ENCODE data around the gene MCM8.

GRCh38 chr20:5980720-5981538 lies 30.5 kb downstream of the MCM8 start:
- TF ChIP-seq CTCF (conservative IDR thresholded peaks at IDR 0.05; ENCODE audit: low read length): no peak
- TF ChIP-seq EZH2phosphoT487 (IDR thresholded peaks at IDR 0.05; ENCODE audit: borderline replicate concordance, low read depth, low read length): no peak

Data from OCI-LY7 (cell line).